MM.1S (cell line): ENCODE data around the gene ACSM5.

Experiments used
- CTCF ChIP-seq: fragments of 300-600 bp; sonication (generic); IDR thresholded peaks from 2 replicates; pipeline ENCODE4 v1.5.1; 2016; ENCODE audit warnings: antibody characterized with exemption, low read length, mixed read lengths
- EZH2 ChIP-seq: fragments of 300-600 bp; sonication (generic); optimal IDR thresholded peaks from 2 replicates; pipeline ENCODE3; 2017; ENCODE audit warnings: low read depth, mild to moderate bottlenecking, antibody characterized with exemption, low read length, mixed read lengths
- EZH2phosphoT487 ChIP-seq: fragments of 300-600 bp; sonication (generic); IDR thresholded peaks from 2 replicates; pipeline ENCODE4 v1.6.1; 2018; ENCODE audit warnings: antibody characterized with exemption, low read length

- TF ChIP-seq CTCF, result no peak
- no peak for TF ChIP-seq EZH2
- TF ChIP-seq EZH2phosphoT487, result no peak
Measured at GRCh38 chr16:20395946-20396345, 13.4 kb upstream of the ACSM5 start.
